B cell (primary cell): ENCODE measurements around the gene HEG1. TPM values are rescaled to one million over a fixed set of nuclear protein-coding genes. Genes with fewer than 3 reads are reported as not detected.

Experiments used
- ATAC-seq: fragments of 200-7000 bp; cut with Tn5 transposase; one replicate; pipeline ENCODE4 v1.10.0; 2021; ENCODE audit warnings: low read depth, mild to moderate bottlenecking, moderate number of reproducible peaks, moderate library complexity
- CTCF ChIA-PET: fragments of 350-600 bp; sonication (Branson Sonifier 250); formaldehyde crosslinking; loops from one replicate; lab custom pipeline; 2021; ENCODE audit warnings: antibody characterized with exemption, inconsistent platforms; lab: Charles Lee
- POLR2A ChIA-PET: fragments of 350-600 bp; sonication (Branson Sonifier 250); formaldehyde crosslinking; loops from one replicate; lab custom pipeline; 2021; ENCODE audit warnings: antibody characterized with exemption; lab: Charles Lee
- DNase-seq: peaks from one replicate; pipeline ENCODE4 v3.0.0; 2013
- H2AFZ ChIP-seq: 2 replicates; pipeline ENCODE4 v1.6.1; 2012; ENCODE audit warnings: mild to moderate bottlenecking, low read depth, low read length; ENCODE audit not compliant: insufficient read depth, poor library complexity, severe bottlenecking
- H3K27ac ChIP-seq, 2 donors: 1 replicate in 1 of 2; 2 replicates in 1 of 2; pipeline ENCODE4 v1.5.1; 2012 to 2013; ENCODE audit warnings: low read length in 2 of 2, mild to moderate bottlenecking in 2 of 2, moderate library complexity in 1 of 2
- H3K27me3 ChIP-seq, 4 experiments: fragments of 200-600 bp in 1 of 4; sonication (generic) in 1 of 4; replicated peaks in 1 of 4; 1 replicate in 2 of 4; 2 replicates in 2 of 4; pipeline versions ENCODE4 v1.6.1 to v1.7.0; 2013 to 2016; ENCODE audit warnings: low read length in 3 of 4, mild to moderate bottlenecking in 2 of 4, mixed read lengths in 1 of 4, moderate library complexity in 1 of 4; ENCODE audit not compliant: insufficient read depth in 4 of 4, control insufficient read depth in 3 of 4; ENCODE audit errors: control extremely low read depth in 1 of 4
- H3K36me3 ChIP-seq, 2 experiments: replicated peaks in 1 of 2; 1 replicate in 1 of 2; 2 replicates in 1 of 2; pipeline versions ENCODE4 v1.6.1 to v1.7.1; 2013; ENCODE audit warnings: low read length in 1 of 2; ENCODE audit not compliant: insufficient read depth in 2 of 2, control insufficient read depth in 1 of 2; ENCODE audit errors: control extremely low read depth in 1 of 2, extremely low read depth in 1 of 2
- H3K4me1 ChIP-seq, 2 donors: fragments of 200-600 bp in 1 of 2; sonication (generic) in 1 of 2; 1 replicate in 1 of 2; 2 replicates in 1 of 2; pipeline versions ENCODE4 v1.5.1 to v1.6.1; 2013 to 2017; ENCODE audit warnings: low read length in 2 of 2; ENCODE audit not compliant: control insufficient read depth in 2 of 2, insufficient read depth in 2 of 2
- H3K4me2 ChIP-seq: replicated peaks from 2 replicates; pipeline ENCODE3; 2012; ENCODE audit warnings: mild to moderate bottlenecking, low read depth, low read length; ENCODE audit not compliant: poor library complexity, severe bottlenecking
- H3K4me3 ChIP-seq, 5 experiments: fragments of 200-600 bp in 1 of 5; sonication (generic) in 1 of 5; 1 replicate in 3 of 5; 2 replicates in 2 of 5; pipeline versions ENCODE4 v1.5.1 to v1.7.0; 2011 to 2016; ENCODE audit warnings: low read length in 4 of 5, mild to moderate bottlenecking in 4 of 5, low read depth in 2 of 5, control low read depth in 1 of 5, moderate library complexity in 1 of 5; ENCODE audit not compliant: insufficient read depth in 1 of 5; ENCODE audit errors: control extremely low read depth in 1 of 5, extremely low read depth in 1 of 5
- H3K79me2 ChIP-seq: fragments of 200-600 bp; sonication (generic); one replicate; pipeline ENCODE4 v1.6.0; 2016; ENCODE audit warnings: low read length; ENCODE audit not compliant: control insufficient read depth, insufficient read depth
- H3K9ac ChIP-seq: fragments of 200-600 bp; sonication (generic); 2 replicates; pipeline ENCODE4 v1.6.1; 2017; ENCODE audit warnings: mild to moderate bottlenecking, low read length, moderate library complexity
- H3K9me3 ChIP-seq, 3 donors: one replicate each; pipeline versions ENCODE4 v1.6.1 to v1.7.1; 2013; ENCODE audit warnings: low read length in 2 of 3; ENCODE audit not compliant: control insufficient read depth in 2 of 3, insufficient read depth in 1 of 3; ENCODE audit errors: control extremely low read depth in 1 of 3
- H4K20me1 ChIP-seq: 2 replicates; pipeline ENCODE4 v1.6.0; 2012; ENCODE audit warnings: mild to moderate bottlenecking, low read length; ENCODE audit not compliant: insufficient read depth, control insufficient read depth, poor library complexity, severe bottlenecking
- H3K27ac Mint-ChIP-seq: one replicate; pipeline ENCODE4 v1.8.0; 2021; ENCODE audit warnings: mixed read lengths
- H3K27me3 Mint-ChIP-seq: one replicate; pipeline ENCODE4 v1.8.0; 2021; ENCODE audit warnings: mixed read lengths
- H3K4me1 Mint-ChIP-seq: one replicate; pipeline ENCODE4 v1.8.0; 2021; ENCODE audit warnings: mixed read lengths
- H3K4me3 Mint-ChIP-seq: one replicate; pipeline ENCODE4 v1.8.0; 2021; ENCODE audit warnings: mixed read lengths
- H3K9me3 Mint-ChIP-seq: one replicate; pipeline ENCODE4 v1.8.0; 2022; ENCODE audit warnings: mixed read lengths; ENCODE audit not compliant: insufficient read depth
- CTCF ChIP-seq: fragments of 200-600 bp; IDR thresholded peaks from one replicate; pipeline ENCODE4 v1.8.0; 2022; ENCODE audit warnings: antibody characterized with exemption, mild to moderate bottlenecking
- EZH2 ChIP-seq: IDR thresholded peaks from 2 replicates; pipeline ENCODE4 v1.6.1; 2012; ENCODE audit warnings: borderline replicate concordance, low read depth, mild to moderate bottlenecking, moderate library complexity, low read length; ENCODE audit not compliant: insufficient read depth, poor library complexity, severe bottlenecking
- WGBS: methylation state at CpG from one replicate; pipeline ENCODE4 v1.1.5; 2013; ENCODE audit warnings: missing lambda C conversion rate; ENCODE audit not compliant: insufficient coverage; 5-methylcytosine and 5-hydroxymethylcytosine counted together
- intact Hi-C: fragments of 100-400 bp; cut with micrococcal nuclease; formaldehyde crosslinking; loops from one replicate; pipeline ENCODE4 v1.10.0; 2022
- polyA plus RNA-seq: library from polyadenylated mRNA; depleted of rRNA; stranded (reverse); fragments of >200 nt; gene quantifications from 2 replicates; pipeline ENCODE4 v1.2.3, GENCODE V29; 2012
- total RNA-seq, 2 donors: library from RNA; stranded (reverse); fragments of 120-200 nt in 1 of 2; gene quantifications; 1 replicate in 1 of 2; 2 replicates in 1 of 2; pipeline versions ENCODE4 v1.2.3 to v1.2.4, GENCODE V29; 2013 to 2022

HEG1 gene
- total and polyA plus RNA-seq, 2 donors (not counting 1 experiment from before 2014, with no cell fraction given), result 5.1 to 9.2 TPM

GRCh38 chr3:125008766-125009165, 47.0 kb downstream of the HEG1 start:
- H4K20me1 ChIP-seq, result no peaks in the 10 kb centered on the region
- H3K36me3 ChIP-seq, result peaks cover 0 to 51% of the 10 kb centered on the region in 2 experiments
- Mint-ChIP-seq H3K27me3 (no peaks in the 10 kb centered on the region), H3K4me3 (no peak overlapping the region), H3K27ac (no peak overlapping the region), H3K9me3 (no peaks in the 10 kb centered on the region), H3K4me1 (no peaks in the 10 kb centered on the region)
- H3K4me3 ChIP-seq, result no peak overlapping the region
- no peaks in the 10 kb centered on the region for H3K9me3 ChIP-seq
- no peaks in the 10 kb centered on the region for H3K27me3 ChIP-seq
- no CpG with 5 or more reads among the region's 4 CpGs for WGBS
- ATAC-seq, result no peak
- TF ChIP-seq EZH2 (no peak), CTCF (no peak)
- H3K9ac ChIP-seq, result no peak overlapping the region
- ChIA-PET CTCF (interaction anchor here (0.8 to 1.2 kb wide), 2 partner anchors 13 to 36 kb away, joined by 3 to 5 read pairs; no protein-coding TSS in a partner anchor), POLR2A (no interaction called here)
- no peak overlapping the region for H3K4me2 ChIP-seq
- DNase-seq, result no peak
- intact Hi-C loops, result no loop called here
- H3K27ac ChIP-seq, result no peak overlapping the region
- no peaks in the 10 kb centered on the region for H3K79me2 ChIP-seq
- H2AFZ ChIP-seq, result no peak overlapping the region
- H3K4me1 ChIP-seq, result no peaks in the 10 kb centered on the region

- 100% methylated on average over 1 of the region's 5 CpGs for WGBS
Observed at GRCh38 chr3:125006291-125006731, 49.5 kb downstream of the HEG1 start.

More at GRCh38 chr3:125006291-125006731, 49.5 kb downstream of the HEG1 start:
- H3K9me3 Mint-ChIP-seq, result no peaks in the 10 kb centered on the region
- H3K27me3 Mint-ChIP-seq, result no peaks in the 10 kb centered on the region
- Histone ChIP-seq H2AFZ (no peak overlapping the region), H3K4me1 (no peaks in the 10 kb centered on the region), H3K9me3 (no peaks in the 10 kb centered on the region), H3K36me3 (peaks cover 0 to 41% of the 10 kb centered on the region in 2 experiments), H3K27me3 (no peaks in the 10 kb centered on the region), H4K20me1 (no peaks in the 10 kb centered on the region), H3K79me2 (no peaks in the 10 kb centered on the region), H3K9ac (no peak overlapping the region), H3K27ac (no peak overlapping the region), H3K4me3 (no peak overlapping the region), H3K4me2 (no peak overlapping the region)
- no peak overlapping the region for H3K4me3 Mint-ChIP-seq
- POLR2A ChIA-PET, result no interaction called here
- no peak for TF ChIP-seq EZH2
- no peak for TF ChIP-seq CTCF
- no peak for ATAC-seq
- H3K27ac Mint-ChIP-seq, result no peak overlapping the region
- DNase-seq, result no peak
- intact Hi-C loops, result no loop called here
- H3K4me1 Mint-ChIP-seq, result no peaks in the 10 kb centered on the region
- CTCF ChIA-PET, result interaction anchor here (0.6 to 1.5 kb wide), 3 partner anchors 9 to 348 kb away, joined by 3 to 4 read pairs (median 4); no protein-coding TSS in a partner anchor
